Activated CD4-positive, alpha-beta T cell treated with anti-CD3 and anti-CD28 coated beads, Interleukin-2, amount 50 U/mL, for 48 hours (primary cell): ENCODE data around the gene ARL16.

ENCODE experiments used
- DNase-seq, 2 experiments: peaks; one replicate each; pipeline ENCODE4 v3.0.0-alpha.2; 2020

The ARL16 gene

DNA sequence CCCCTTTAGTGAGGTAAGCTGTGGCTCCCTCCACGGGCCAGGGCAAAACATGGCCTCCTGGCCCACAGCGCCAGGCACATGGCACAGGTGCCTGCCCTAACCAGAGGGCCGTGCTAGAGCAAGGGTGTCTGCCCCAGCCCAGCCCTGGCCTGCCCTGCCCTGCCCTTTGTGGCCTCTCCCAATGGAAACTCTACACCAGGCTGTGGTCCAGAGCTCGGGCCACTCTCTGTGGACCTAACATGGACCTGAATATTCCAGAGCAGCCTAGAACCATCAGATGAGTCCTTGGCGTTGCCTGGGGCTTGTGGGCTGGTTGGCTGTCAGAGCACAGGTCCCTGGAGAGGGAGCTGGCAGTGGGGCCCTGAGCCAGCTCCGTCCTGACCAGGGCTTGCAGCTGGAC lies 11.6 kb upstream of the ARL16 start:
- DNase-seq, result no peak

DNA sequence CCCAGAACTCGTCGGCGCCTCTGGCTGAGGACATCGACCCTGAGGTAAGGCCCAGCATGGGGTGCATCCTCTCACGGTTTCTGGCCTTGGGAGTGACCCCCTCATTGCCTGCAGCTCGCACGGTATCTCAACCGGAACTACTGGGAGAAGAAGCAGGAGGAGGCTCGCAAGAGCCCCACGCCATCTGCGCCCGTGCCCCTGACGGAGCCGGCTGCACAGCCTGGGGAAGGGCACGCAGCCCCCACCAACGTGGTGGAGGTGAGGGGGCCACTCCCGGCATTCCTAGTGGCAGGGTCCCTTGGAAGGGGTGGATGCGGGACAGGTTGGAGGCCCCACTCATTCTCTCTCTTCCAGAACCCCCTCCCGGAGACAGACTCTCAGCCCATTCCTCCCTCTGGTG lies 11.2 kb upstream of the ARL16 start:
- DNase-seq, result no peak

DNA sequence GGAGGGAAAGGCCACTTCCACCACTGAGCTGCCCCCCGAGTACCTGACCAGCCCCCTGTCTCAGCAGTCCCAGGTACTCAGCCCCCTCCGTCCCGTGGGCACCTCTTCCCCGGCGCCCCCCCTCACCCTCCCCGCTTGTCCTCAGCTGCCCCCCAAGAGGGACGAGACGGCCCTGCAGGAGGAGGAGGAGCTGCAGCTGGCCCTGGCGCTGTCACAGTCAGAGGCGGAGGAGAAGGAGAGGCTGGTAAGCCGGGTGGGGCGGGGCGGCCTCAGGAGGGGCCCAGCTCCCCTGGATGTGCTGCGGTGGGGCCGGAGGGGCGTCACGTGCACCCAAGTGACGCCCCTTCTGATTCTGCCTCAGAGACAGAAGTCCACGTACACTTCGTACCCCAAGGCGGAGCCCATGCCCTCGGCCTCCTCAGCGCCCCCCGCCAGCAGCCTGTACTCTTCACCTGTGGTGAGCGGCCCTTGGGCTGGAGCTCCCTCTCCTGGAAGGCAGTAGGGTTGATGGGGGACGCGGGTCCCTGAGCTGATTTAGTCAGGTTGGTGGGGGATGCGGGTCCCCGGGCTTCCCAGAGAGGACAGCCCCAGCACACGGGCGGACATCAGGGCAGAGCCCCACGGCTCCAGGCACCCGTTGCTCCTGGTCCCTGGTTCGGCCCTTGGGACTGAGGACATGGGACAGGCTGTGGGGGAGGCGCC lies 10.1 kb upstream of the ARL16 start:
- DNase-seq, result no peak

DNA sequence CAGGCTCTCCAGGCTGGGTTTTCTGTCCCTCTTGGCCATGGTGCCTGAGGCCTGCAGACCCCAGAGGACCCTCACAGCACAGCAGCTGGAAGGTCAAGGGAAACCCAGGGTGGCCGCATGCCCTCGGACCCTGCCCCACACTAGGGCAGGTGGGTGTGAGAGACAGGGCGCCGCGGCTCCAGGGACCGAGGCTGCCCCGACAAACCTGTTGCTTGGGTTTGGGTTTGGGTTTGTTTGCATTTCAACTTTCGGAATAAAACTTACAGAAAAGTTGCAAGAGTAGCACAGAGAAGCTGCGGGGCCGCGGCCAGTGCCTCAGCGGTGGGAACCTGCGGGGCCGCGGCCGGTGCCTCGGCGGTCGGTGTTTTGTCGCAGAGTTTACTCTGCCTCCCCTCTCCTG lies 8.0 kb upstream of the ARL16 start:
- DNase-seq, result no peak

DNA sequence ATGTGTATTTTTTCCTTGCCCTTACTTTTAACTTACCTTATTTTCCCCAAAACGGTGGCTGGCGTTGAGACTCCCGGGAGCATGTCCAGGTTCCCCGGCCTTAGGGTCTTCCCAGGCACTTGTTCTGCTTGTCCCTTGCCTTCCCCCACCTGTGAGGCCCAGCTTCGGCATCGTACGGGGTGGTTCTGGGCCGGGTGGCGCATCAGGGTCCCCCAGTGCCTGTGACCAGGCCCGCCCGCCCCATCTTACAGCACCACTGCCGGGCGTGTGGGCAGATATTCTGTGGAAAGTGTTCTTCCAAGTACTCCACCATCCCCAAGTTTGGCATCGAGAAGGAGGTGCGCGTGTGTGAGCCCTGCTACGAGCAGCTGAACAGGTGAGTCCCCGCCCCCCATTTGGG lies 7.6 kb upstream of the ARL16 start:
- no peak for DNase-seq

DNA sequence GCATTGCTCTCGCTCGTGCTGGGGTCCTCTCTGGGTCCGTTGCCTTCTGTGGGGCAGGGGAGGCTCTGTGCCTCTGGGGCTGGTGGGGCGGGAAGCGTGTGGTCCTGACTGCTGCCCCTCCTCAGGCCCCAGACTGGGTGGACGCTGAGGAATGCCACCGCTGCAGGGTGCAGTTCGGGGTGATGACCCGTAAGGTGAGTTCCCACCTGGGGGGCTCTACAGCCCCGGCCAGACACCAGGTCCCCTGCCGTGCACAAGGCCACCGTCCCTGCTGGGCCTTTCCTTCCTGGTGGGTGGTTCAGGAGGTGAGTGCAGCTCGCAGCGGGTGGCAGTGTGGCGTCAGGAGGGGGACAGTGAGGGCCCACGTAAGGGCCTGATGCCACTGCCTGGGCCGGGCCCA lies 7.0 kb upstream of the ARL16 start:
- DNase-seq, result no peak

DNA sequence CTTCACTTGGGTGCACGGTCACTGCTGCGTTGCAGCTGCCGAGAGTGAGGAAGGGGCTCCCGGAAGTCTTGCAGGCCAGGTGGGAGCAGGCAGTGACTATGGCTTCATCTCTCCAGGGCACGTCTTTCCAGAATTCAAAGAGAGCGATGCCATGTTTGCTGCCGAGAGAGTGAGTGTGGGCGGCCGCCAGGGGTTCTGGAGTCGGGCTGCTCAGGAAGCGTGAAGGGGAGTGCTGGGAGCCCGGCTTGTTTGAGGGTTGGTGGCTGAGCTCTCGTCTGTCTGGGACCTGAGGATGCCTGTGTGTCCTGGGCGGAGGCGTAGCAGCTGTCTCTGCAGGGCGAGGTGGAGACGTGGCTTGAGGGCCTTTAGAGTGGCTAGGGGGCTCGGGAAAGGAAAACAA lies 6.5 kb upstream of the ARL16 start:
- no peak for DNase-seq

DNA sequence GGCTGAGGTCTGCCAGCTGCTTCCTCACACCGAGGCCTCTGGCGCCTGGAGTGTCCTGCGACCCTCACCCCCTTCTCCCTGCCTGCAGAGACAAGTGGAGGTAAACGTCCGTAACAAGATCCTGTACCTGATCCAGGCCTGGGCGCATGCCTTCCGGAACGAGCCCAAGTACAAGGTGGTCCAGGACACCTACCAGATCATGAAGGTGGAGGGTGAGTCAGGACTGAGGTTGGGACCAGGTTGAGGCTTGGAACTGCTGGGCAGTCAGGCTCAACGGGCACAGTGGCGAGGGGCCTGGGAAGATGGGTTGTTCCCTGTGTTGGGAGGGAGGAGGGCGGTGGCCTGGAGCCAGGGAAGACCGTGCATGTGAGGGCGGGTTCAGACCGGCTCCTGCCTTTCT lies 5.0 kb upstream of the ARL16 start:
- no peak for DNase-seq

DNA sequence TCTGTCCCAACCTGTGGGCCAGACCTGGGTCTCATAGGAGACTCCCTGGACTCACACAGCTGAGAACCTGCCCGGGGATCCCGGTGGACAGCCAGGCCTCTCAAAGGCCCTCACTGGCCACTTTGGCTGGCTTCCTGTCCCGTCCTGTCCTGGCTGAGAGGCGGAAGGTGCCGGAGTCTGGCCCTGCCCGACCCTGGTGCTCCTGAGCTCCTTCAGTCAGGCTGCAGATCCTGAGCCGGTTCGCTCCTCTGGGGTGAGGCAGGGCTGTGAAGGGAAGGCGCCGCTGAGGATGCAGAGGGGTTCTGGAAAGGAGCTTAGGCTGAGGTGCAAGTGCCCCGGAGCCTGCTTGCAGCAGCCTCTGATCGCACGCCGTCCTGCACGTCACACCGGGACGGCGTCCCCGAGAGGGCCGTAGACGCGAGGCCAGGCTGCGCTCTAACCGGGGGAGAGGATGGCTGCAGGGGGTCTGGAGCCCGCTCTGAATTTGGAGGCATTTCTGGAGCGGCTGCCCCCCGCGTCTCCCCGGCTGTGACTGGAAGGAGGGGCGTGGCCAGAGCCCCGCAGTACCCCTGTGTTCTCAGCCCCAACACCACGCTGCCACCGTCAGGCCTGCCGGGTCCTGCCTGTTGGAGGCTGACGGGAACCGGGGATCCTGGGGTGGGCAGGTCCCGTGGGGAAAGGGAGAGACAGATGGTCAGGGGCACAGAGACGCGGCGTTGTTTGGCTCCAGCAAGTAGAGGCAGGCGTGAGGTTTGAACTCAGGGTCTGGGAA lies 4.4 kb upstream of the ARL16 start:
- DNase-seq, result no peak

DNA sequence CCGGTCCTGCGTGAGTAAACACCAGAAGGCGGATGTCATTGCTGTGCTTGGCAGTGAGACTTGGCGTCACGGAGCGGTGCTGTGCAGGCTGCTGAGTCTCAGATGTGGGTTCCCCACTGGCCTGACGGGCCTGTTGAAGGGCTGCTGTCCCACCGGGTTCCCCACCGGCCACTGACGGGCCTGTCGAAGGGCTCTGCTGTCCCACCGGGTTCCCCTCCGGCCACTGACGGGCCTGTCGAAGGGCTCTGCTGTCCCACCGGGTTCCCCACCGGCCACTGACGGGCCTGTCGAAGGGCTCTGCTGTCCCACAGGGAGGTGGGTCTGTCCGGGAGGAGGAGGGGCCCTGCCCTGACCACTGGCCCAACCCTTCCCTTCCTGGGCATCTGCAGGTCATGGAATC lies 3.0 kb upstream of the ARL16 start:
- no peak for DNase-seq

DNA sequence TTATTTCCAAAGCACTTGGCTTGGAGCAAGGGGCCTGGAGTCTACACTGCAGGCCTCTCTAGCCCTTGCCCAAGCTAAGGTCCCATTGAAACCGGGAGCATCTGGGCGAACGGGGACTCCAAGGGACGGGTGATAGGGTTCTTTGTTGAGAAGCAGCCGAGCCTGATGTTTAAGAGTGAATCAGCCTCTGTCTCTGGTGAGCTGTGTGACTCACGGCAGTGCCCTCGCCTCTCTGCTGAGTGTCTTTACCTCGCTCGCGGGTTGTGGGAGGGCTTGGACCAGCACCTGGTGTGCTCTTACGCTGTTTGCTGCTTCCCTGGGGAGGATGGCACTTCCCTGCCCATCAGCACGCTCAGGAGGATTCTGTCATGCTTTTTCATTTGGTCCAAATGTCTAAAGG lies 1.5 kb upstream of the ARL16 start:
- peak; percentile 57 to 60 for DNase-seq

DNA sequence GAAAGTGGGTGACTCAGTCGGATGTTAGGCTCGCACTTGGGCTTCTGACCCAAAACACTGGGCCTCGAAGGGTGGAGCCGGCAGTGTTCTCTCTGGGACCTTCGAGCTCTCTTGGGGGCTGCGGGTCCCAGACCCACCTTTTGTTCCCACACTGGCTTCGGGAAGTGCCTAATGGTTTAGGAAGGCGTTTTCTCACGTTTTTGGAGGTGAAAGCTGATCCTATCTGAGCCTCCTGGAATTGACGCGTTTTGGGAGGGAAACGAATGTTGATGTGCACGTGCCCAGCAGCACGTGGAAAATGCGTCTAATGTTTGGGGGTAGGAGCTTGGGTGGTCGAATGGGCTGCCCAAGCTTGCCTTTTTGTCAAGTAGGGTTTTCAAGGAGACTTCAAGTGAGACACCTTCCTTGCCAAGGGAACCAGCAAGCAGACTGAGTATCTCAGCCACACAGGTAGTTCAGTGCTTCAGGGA lies 880 bp upstream of the ARL16 start:
- peak in 1 of 2 experiments; percentile 16 for DNase-seq

DNA sequence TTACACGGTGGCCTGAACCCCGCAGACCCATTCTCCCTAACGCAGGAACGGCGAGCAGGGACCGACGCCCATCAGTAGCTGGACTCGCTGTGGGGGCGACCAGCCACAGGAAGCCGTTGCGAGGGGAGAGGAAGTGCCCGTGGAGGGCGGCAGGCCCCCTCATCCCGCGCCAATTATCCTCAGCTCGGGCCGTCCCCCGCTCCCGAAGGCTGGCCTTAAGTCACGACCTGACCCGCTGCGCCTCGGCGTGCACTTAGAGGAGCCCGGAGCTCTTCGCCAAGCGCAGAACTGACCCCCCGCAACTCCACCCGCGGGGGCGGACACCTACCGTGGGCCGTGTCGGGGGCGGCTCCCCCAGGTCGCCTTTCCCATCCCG lies 401 bp downstream of the ARL16 start:
- peak in 1 of 2 experiments; percentile 24 for DNase-seq

DNA sequence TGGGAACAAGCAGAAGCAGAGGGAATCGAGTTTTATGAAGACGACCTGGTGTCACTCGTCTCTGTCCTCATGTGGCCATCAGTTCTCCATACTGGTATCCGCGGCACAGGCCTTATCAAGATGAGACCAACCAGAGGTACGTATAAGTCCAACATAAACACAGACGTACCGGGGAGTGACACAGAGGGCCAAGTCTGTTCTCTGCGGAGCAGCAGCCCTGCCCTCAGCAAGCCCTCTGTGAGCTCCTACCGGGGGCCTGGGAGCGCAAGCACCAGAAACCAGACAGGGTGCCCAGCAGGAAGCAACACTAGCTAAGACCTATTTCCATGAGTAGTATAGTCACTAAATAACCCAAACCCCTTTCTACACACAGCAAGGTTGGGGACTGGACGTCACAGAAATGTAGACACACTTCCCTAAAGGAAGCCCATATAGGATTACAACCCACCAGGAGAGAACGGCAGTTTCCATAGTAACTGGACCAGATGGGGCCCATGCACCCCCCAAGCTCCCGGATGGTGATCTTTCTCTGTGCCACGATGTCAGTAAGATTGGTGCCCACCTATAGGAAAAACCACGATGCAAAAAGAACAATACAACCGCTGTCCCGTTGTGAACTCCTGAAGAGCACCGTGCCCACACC lies 911 bp downstream of the ARL16 start:
- no peak for DNase-seq

DNA sequence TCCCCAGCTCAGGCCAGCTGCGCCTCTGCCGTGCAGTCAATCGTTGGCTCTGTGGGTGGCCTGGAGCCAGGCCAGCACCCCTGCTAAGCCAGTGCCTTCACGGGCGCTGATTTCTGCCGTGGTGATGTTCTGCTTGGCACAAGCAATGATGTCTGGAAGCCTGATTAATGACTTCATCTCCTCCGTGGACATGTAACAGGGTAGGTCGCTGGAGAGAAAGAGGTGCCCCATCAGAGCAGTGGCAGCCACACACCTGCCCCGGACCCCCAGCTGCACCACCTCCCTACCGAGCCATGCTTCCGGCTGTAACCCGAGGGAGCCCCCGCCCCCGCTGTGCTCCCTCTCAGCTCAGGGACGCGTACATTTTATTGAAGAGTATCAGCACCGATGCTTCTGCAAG lies 1.9 kb downstream of the ARL16 start:
- DNase-seq, result no peak

DNA sequence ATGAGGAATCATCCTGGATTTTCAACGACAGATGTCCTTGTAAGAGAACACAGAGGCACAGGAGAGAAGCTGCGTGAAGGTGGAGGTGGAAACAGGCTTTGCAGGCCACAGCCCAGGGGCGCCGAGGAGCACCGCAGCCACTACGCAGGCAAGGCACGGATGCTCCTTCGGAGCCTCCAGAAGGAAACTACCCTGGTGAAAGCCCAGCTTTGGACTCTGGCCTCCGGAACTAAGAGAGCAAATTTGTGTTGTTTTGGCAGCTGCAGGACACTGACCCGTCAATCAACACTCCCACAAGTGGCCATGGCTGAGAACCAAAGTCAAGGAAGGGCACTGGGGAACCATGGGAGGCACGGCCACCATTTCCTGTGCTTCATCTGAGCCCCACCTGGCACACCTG lies 3.4 kb downstream of the ARL16 start:
- no peak for DNase-seq

DNA sequence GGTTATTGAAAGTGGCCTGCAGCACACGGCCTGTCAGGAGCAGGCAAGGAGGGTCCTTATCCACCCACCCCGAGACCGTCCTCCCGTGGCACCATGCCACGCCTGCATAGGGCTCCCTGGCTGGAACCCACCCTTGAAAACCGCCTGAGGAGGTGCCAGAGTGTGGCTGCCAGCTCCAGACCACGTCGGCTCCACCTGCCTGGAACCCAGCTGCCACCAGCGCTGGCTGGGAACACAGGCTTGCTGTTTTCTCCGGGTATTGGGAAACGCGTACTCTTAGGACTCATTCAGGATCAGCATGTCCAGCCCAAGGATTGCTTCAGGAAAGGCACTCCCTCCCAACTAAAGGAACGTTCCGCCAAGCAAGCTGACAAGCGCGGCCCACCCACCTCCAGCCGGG lies 6.7 kb downstream of the ARL16 start:
- no peak for DNase-seq

DNA sequence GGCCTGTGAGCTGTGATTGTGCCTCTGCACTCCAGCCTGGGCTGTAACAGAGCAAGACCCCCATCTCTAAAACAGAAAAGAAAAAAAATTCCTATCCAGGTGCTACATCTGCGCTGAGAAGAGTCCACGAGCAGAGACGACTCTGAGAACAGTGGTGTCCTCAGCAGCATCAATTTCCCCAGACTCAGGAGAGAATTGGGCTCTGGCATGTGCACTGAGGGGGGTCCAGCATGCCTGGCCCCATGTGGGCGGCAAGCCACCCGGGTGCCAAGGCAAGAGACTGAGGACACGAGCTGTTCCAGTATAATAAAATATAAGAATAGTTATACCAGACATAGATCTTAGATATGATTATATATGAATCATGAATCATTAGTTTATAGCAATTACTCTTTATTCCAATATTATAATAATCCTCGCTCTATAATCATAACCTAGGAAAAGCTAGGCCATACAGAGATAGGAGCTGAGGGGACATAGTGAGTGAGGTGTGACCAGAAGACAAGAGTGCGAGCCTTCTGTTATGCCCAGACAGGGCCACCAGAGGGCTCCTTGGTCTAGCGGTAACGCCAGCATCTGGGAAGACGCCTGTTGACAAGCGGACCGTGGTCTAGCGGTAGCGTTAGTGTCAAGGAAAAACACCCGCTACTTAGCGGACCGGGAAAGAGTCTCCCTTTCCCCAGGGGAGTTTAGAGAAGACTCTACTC lies 7.9 kb downstream of the ARL16 start:
- DNase-seq, result peak; percentile 36 to 46

DNA sequence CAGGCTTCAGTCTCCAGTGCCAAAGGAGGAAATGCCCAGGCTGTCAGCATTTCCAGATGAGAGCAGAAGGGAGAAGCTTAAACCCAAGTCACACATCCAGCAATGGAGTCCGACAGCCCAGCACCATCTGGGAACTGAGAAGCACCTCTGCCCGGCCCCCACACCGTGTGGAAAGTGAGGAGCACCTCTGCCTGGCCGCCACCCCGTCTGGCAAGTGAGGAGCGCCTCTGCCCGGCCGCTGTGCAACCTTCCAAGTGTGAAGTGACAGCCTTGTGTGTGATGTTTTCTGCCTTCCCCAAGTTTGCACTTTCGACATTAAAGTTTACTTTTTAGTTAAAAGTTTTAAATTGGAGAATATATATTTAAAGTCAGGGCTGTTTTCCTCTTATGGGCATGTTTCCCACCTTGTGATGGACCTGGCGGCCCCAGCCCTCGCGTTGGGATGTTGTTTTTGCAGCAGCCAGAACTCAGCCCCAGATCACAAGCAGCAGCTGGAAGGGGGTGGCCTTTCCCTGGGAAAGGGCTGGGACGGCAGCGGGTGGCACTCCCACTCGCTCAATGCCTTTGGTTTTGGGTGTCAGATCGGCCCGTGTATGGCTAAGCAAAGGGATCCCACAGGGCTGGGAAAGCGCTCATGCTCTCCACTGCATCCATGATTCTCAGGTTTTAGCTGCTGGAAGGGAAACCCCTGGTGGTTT lies 9.9 kb downstream of the ARL16 start:
- DNase-seq, result no peak

DNA sequence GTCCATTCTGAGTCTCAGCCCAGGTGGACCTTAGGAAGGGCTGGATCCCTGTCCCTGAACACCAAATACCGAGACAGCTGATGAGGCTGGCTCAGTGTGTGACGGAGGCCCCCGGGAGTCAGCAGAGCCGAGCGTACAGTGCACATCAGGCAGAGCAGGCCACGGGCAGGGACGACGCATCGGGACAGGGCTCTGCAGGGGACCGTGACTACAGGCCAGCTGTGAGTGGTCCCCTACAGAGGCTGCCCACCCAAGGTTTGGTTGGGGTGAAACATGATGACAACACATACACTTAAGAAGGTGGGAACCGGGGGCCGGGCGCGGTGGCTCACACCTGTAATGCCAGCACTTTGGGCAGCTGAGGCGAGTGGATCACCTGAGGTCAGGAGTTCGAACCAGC lies 10.6 kb downstream of the ARL16 start:
- no peak for DNase-seq

DNA sequence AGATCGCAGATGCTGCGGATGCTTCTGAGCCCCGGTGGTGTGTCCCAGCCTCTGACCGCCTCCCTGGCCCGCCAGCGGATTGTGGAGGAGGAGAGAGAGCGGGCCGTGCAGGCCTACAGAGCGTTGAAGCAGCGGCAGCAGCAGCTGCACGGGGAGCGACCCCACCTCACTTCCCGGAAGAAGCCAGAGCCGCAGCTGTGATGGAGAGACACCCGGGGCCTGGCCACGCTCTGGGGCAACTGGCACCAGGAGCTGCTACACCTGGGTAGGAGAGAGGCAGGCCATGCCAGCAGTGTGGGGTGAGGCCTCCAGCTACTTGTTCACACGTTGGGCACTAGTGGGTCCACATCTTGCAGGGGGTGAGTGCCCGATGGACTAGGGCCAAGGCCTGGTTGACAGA lies 11.1 kb downstream of the ARL16 start:
- DNase-seq, result no peak

DNA sequence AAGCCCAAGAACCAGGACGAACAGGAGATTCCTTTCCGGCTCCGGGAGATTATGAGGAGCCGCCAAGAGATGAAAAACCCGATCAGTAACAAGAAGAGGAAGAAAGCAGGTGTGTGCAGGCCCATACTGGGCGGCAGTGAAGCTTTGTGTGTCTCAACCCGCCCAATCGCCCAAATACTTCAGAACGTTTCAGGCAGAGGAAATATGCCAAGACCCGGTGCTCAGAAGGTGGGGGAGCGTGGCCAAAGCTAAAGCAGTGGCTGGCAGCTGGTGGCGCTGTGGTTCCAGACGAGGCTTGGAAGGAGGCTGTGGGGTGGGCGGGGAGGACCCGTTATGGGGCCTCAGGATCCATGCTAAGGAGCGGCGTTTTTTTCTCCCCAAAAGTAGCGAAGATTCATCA lies 15.8 kb downstream of the ARL16 start:
- DNase-seq, result peak in 1 of 2 experiments; percentile 24
